ENCODE measurements around the gene ZNF724.
"Not testable (repeated sequence)": the region's sequence is repeated elsewhere in the genome, so short reads cannot be mapped to it uniquely, and the experiment has no call there.

Gene ZNF724

GRCh38 chr19:23249911-23250649 is at the start of gene ZNF724:
ZNF724 (minus strand) TSS chr19:23250394; CDS start chr19:23250242, 152 bp downstream.
- peak; percentile 97 for DNase-seq (ENCODE audit: low read depth)

- no peak for DNase-seq (ENCODE audit: low read depth)
These were observed 43.9 kb upstream of the ZNF724 start for GRCh38 chr19:23294141-23294540.

- DNase-seq (ENCODE audit: low read depth) = not testable (repeated sequence)
These were observed 39.8 kb upstream of the ZNF724 start for GRCh38 chr19:23289966-23290365.

GRCh38 chr19:23287620-23288019 is 37.4 kb upstream of the ZNF724 start:
- DNase-seq (ENCODE audit: low read depth) = no peak

GRCh38 chr19:23286477-23286876 is 36.3 kb upstream of the ZNF724 start:
- no peak for DNase-seq (ENCODE audit: low read depth)

- no peak for DNase-seq (ENCODE audit: low read depth)
These were observed 35.8 kb upstream of the ZNF724 start for GRCh38 chr19:23285948-23286347.

GRCh38 chr19:23285326-23285725 is 35.1 kb upstream of the ZNF724 start:
- not testable (repeated sequence) for DNase-seq (ENCODE audit: low read depth)

- DNase-seq (ENCODE audit: low read depth) = peak; percentile 4
These were observed 33.7 kb upstream of the ZNF724 start for GRCh38 chr19:23283925-23284324.

- DNase-seq (ENCODE audit: low read depth) = no peak
These were observed 31.6 kb upstream of the ZNF724 start for GRCh38 chr19:23281663-23282276.

- DNase-seq (ENCODE audit: low read depth) = not testable (repeated sequence)
These were observed 27.9 kb upstream of the ZNF724 start for GRCh38 chr19:23278118-23278517.

- DNase-seq (ENCODE audit: low read depth) = peak; percentile 72
These were observed 23.6 kb upstream of the ZNF724 start for GRCh38 chr19:23273590-23274412.

GRCh38 chr19:23273022-23273589 is 22.9 kb upstream of the ZNF724 start:
- DNase-seq (ENCODE audit: low read depth) = no peak

- no peak for DNase-seq (ENCODE audit: low read depth)
These were observed 13.8 kb upstream of the ZNF724 start for GRCh38 chr19:23263870-23264590.

GRCh38 chr19:23263396-23263795 is 13.2 kb upstream of the ZNF724 start:
- DNase-seq (ENCODE audit: low read depth) = no peak

- DNase-seq (ENCODE audit: low read depth) = no peak
These were observed 12.7 kb upstream of the ZNF724 start for GRCh38 chr19:23262920-23263319.

- DNase-seq (ENCODE audit: low read depth) = no peak
These were observed 11.4 kb upstream of the ZNF724 start for GRCh38 chr19:23261496-23262020.

- no peak for DNase-seq (ENCODE audit: low read depth)
These were observed 10.8 kb upstream of the ZNF724 start for GRCh38 chr19:23260956-23261355.

GRCh38 chr19:23259961-23260360 is 9.8 kb upstream of the ZNF724 start:
- DNase-seq (ENCODE audit: low read depth) = no peak

GRCh38 chr19:23255700-23256099 is 5.5 kb upstream of the ZNF724 start:
- DNase-seq (ENCODE audit: low read depth) = no peak

- no peak for DNase-seq (ENCODE audit: low read depth)
These were observed 4.1 kb upstream of the ZNF724 start for GRCh38 chr19:23254141-23254910.

- DNase-seq (ENCODE audit: low read depth) = not testable (repeated sequence)
These were observed 3.1 kb upstream of the ZNF724 start for GRCh38 chr19:23253256-23253655.

All from GM04504 (cell line).